GM18867 (cell line): ENCODE measurements around the gene LPCAT1.

Source experiments
- ATAC-seq: cut with Tn5 transposase; IDR thresholded peaks from one replicate; pipeline ENCODE4 v1.9.1; 2021; ENCODE audit warnings: mild to moderate bottlenecking, moderate library complexity; ENCODE audit not compliant: unreplicated experiment

Gene LPCAT1

GRCh38 chr5:1498623-1499416 lies 24.9 kb downstream of the LPCAT1 start:
- ATAC-seq = peak; percentile 43

GRCh38 chr5:1497795-1498622 lies 25.8 kb downstream of the LPCAT1 start:
- no peak for ATAC-seq

GRCh38 chr5:1497242-1497777 lies 26.4 kb downstream of the LPCAT1 start:
- ATAC-seq = no peak

- ATAC-seq = no peak
Measured at GRCh38 chr5:1495525-1495897, 28.2 kb downstream of the LPCAT1 start.

- peak; percentile 33 for ATAC-seq
Measured at GRCh38 chr5:1494780-1495524, 28.8 kb downstream of the LPCAT1 start.

GRCh38 chr5:1493941-1494340 lies 29.8 kb downstream of the LPCAT1 start:
- ATAC-seq = no peak

GRCh38 chr5:1493413-1493812 lies 30.3 kb downstream of the LPCAT1 start:
- no peak for ATAC-seq

- no peak for ATAC-seq
Measured at GRCh38 chr5:1492757-1493156, 31.0 kb downstream of the LPCAT1 start.

- ATAC-seq = no peak
Measured at GRCh38 chr5:1490376-1490775, 33.4 kb downstream of the LPCAT1 start.

GRCh38 chr5:1489754-1490153 lies 34.0 kb downstream of the LPCAT1 start:
- ATAC-seq = no peak

- ATAC-seq = peak; percentile 61
Measured at GRCh38 chr5:1488882-1489680, 34.7 kb downstream of the LPCAT1 start.

- ATAC-seq = no peak
Measured at GRCh38 chr5:1487079-1487764, 36.5 kb downstream of the LPCAT1 start.

- ATAC-seq = no peak
Measured at GRCh38 chr5:1486271-1486670, 37.5 kb downstream of the LPCAT1 start.

GRCh38 chr5:1485579-1486118 lies 38.1 kb downstream of the LPCAT1 start:
- no peak for ATAC-seq

GRCh38 chr5:1484730-1485578 lies 38.8 kb downstream of the LPCAT1 start:
- ATAC-seq = peak; percentile 40

- no peak for ATAC-seq
Measured at GRCh38 chr5:1483856-1484729, 39.7 kb downstream of the LPCAT1 start.

GRCh38 chr5:1483064-1483463 lies 40.7 kb downstream of the LPCAT1 start:
- no peak for ATAC-seq

GRCh38 chr5:1481959-1482331 lies 41.8 kb downstream of the LPCAT1 start:
- no peak for ATAC-seq
